Suprapubic skin (tissue), 4 donors: ENCODE data around the gene SMLR1.

ENCODE experiments used
- EP300 ChIP-seq: sonication (generic); formaldehyde crosslinking; IDR thresholded peaks from one replicate; pipeline ENCODE4 v1.6.1; 2017; ENCODE audit warnings: antibody characterized with exemption
- POLR2A ChIP-seq, 2 donors: fragments of 450-650 bp; IDR thresholded peaks; one replicate each; pipeline ENCODE4 v1.6.1; 2017; ENCODE audit warnings: antibody characterized with exemption in 2 of 2, mild to moderate bottlenecking in 2 of 2, moderate library complexity in 2 of 2
- POLR2AphosphoS5 ChIP-seq, 3 donors: sonication (generic); formaldehyde crosslinking; IDR thresholded peaks; one replicate each; pipeline ENCODE4 v1.6.1; 2017; ENCODE audit warnings: antibody characterized with exemption in 3 of 3
- TF ChIP-seq, protein P1 (sequence below), 2 donors: fragments of 200-600 bp in 1 of 2; fragments of 450-650 bp in 1 of 2; sonication (generic) in 1 of 2; IDR thresholded peaks; one replicate each; pipeline ENCODE4 v1.5.1; 2016 to 2019; ENCODE audit warnings: antibody characterized with exemption in 2 of 2, mild to moderate bottlenecking in 1 of 2, moderate library complexity in 1 of 2

GRCh38 chr6:130827247-130828149, at the start of gene SMLR1:
- TF ChIP-seq POLR2AphosphoS5 (IDR thresholded peaks at IDR 0.05) (no peak), POLR2A (IDR thresholded peaks at IDR 0.05) (no peak), EP300 (no peak)
- TF ChIP-seq, protein P1, sequence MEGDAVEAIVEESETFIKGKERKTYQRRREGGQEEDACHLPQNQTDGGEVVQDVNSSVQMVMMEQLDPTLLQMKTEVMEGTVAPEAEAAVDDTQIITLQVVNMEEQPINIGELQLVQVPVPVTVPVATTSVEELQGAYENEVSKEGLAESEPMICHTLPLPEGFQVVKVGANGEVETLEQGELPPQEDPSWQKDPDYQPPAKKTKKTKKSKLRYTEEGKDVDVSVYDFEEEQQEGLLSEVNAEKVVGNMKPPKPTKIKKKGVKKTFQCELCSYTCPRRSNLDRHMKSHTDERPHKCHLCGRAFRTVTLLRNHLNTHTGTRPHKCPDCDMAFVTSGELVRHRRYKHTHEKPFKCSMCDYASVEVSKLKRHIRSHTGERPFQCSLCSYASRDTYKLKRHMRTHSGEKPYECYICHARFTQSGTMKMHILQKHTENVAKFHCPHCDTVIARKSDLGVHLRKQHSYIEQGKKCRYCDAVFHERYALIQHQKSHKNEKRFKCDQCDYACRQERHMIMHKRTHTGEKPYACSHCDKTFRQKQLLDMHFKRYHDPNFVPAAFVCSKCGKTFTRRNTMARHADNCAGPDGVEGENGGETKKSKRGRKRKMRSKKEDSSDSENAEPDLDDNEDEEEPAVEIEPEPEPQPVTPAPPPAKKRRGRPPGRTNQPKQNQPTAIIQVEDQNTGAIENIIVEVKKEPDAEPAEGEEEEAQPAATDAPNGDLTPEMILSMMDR (IDR thresholded peaks at IDR 0.05) = no peak
